HepG2 (cell line): ENCODE measurements around the gene ACBD3. TPM values are rescaled to one million over a fixed set of nuclear protein-coding genes. Genes with fewer than 3 reads are reported as not detected.

Source experiments
- ATAD3A ChIP-seq: sonication (generic); formaldehyde crosslinking; IDR thresholded peaks from 2 replicates; pipeline ENCODE4 v1.4.0; 2020; ENCODE audit warnings: missing genetic modification reagents
- BORCS8-MEF2B ChIP-seq: sonication (generic); formaldehyde crosslinking; IDR thresholded peaks from 2 replicates; pipeline ENCODE4 v1.8.0; 2022; ENCODE audit warnings: mild to moderate bottlenecking, missing genetic modification reagents
- GTF2F1 ChIP-seq: fragments of 150-350 bp; IDR thresholded peaks from 2 replicates; pipeline ENCODE4 v1.6.1; 2014; ENCODE audit warnings: low read length
- HDAC1 ChIP-seq: sonication (generic); formaldehyde crosslinking; IDR thresholded peaks from 2 replicates; pipeline ENCODE4 v1.5.1; 2020; ENCODE audit warnings: mild to moderate bottlenecking, missing genetic modification reagents
- MED13 ChIP-seq: sonication (generic); formaldehyde crosslinking; IDR thresholded peaks from 2 replicates; pipeline ENCODE4 v1.5.0; 2020; ENCODE audit warnings: missing genetic modification reagents
- NR2C2 ChIP-seq: sonication (generic); formaldehyde crosslinking; IDR thresholded peaks from 2 replicates; pipeline ENCODE4 v1.4.0; 2020; ENCODE audit warnings: missing genetic modification reagents, mild to moderate bottlenecking, moderate library complexity, borderline replicate concordance
- POLR2A ChIP-seq, 2 experiments: IDR thresholded peaks; 2 replicates each; pipeline ENCODE4 v1.6.1; 2011; ENCODE audit warnings: low read depth in 2 of 2, low read length in 2 of 2, mild to moderate bottlenecking in 1 of 2, moderate library complexity in 1 of 2; ENCODE audit not compliant: insufficient read depth in 1 of 2
- POLR2AphosphoS2 ChIP-seq: IDR thresholded peaks from 2 replicates; pipeline ENCODE4 v1.6.1; 2011; ENCODE audit warnings: low read depth, low read length, improper control_type of control experiment
- RARG ChIP-seq: sonication (generic); formaldehyde crosslinking; IDR thresholded peaks from 2 replicates; pipeline ENCODE4 v1.4.0; 2020; ENCODE audit warnings: low read depth, mild to moderate bottlenecking, missing genetic modification reagents
- SIX4 ChIP-seq: sonication (generic); formaldehyde crosslinking; IDR thresholded peaks from 2 replicates; pipeline ENCODE4 v1.4.0; 2020; ENCODE audit warnings: missing genetic modification reagents
- ZFP37 ChIP-seq: sonication (generic); formaldehyde crosslinking; IDR thresholded peaks from 2 replicates; pipeline ENCODE4 v1.4.0; 2020; ENCODE audit warnings: missing genetic modification reagents, borderline replicate concordance
- ZMYM3 ChIP-seq: sonication (generic); formaldehyde crosslinking; IDR thresholded peaks from 2 replicates; pipeline ENCODE4 v1.5.1; 2020; ENCODE audit warnings: mild to moderate bottlenecking, missing genetic modification reagents
- ZNF121 ChIP-seq: sonication (generic); formaldehyde crosslinking; IDR thresholded peaks from 2 replicates; pipeline ENCODE4 v1.5.0; 2020; ENCODE audit warnings: mild to moderate bottlenecking, missing genetic modification reagents
- ZNF232 ChIP-seq: sonication (generic); formaldehyde crosslinking; IDR thresholded peaks from 2 replicates; pipeline ENCODE4 v1.4.0; 2020; ENCODE audit warnings: missing genetic modification reagents, borderline replicate concordance
- ZNF263 ChIP-seq: sonication (generic); formaldehyde crosslinking; IDR thresholded peaks from 2 replicates; pipeline ENCODE4 v1.4.0; 2020; ENCODE audit warnings: missing genetic modification reagents
- ZNF496 ChIP-seq: sonication (generic); formaldehyde crosslinking; IDR thresholded peaks from 2 replicates; pipeline ENCODE4 v1.8.1; 2023; ENCODE audit warnings: mild to moderate bottlenecking, moderate library complexity, missing genetic modification reagents; ENCODE audit not compliant: insufficient replicate concordance
- ZNF558 ChIP-seq: sonication (generic); formaldehyde crosslinking; IDR thresholded peaks from 2 replicates; pipeline ENCODE4 v1.9.0; 2022; ENCODE audit warnings: mild to moderate bottlenecking, missing genetic modification reagents, borderline replicate concordance
- ZNF562 ChIP-seq: sonication (generic); formaldehyde crosslinking; IDR thresholded peaks from 2 replicates; pipeline ENCODE4 v1.8.0; 2022; ENCODE audit warnings: missing genetic modification reagents, borderline replicate concordance
- polyA plus RNA-seq, 8 experiments: library from polyadenylated mRNA; depleted of rRNA in 3 of 8; stranded (reverse) in 7 of 8; unstranded in 1 of 8; fragments of >200 nt; fragmentation: Illumina TruSeq in 4 of 8; extraction: Trizol in 4 of 8; gene quantifications; 2 replicates each; pipeline versions ENCODE4 v1.2.1 to v1.2.3, GENCODE V29; 2011 to 2016; ENCODE audit warnings: low read depth in 4 of 8, missing spikeins in 1 of 8, mixed read lengths in 1 of 8; ENCODE audit not compliant: insufficient read depth in 1 of 8
- total RNA-seq, 5 experiments: library from RNA; depleted of rRNA; stranded (reverse); fragments of >200 nt; fragmentation: Illumina TruSeq; extraction: Trizol; gene quantifications; 2 replicates each; pipeline ENCODE4 v1.2.3, GENCODE V29; 2016; ENCODE audit warnings: low read depth in 1 of 5
- TF ChIP-seq, protein P1 (sequence below): IDR thresholded peaks from 2 replicates; pipeline ENCODE4 v1.6.1; 2012; ENCODE audit warnings: low read depth, low read length, improper control_type of control experiment
- TF ChIP-seq, protein P2 (sequence below): sonication (generic); formaldehyde crosslinking; IDR thresholded peaks from 2 replicates; pipeline ENCODE4 v1.8.0; 2022; ENCODE audit warnings: mild to moderate bottlenecking, missing genetic modification reagents, moderate library complexity
- TF ChIP-seq, protein P3 (sequence below): sonication (generic); formaldehyde crosslinking; IDR thresholded peaks from 2 replicates; pipeline ENCODE4 v1.8.1; 2023; ENCODE audit warnings: mild to moderate bottlenecking, moderate library complexity, missing genetic modification reagents
- TF ChIP-seq, protein P4 (sequence below): sonication (generic); formaldehyde crosslinking; IDR thresholded peaks from 2 replicates; pipeline ENCODE4 v1.4.0; 2020; ENCODE audit warnings: missing genetic modification reagents

Gene ACBD3
- total and polyA plus RNA-seq, 2 of the 13 experiments (the other 11 are each of a cell fraction or from before 2014, with no cell fraction given): 24.3 to 39.3 TPM

DNA sequence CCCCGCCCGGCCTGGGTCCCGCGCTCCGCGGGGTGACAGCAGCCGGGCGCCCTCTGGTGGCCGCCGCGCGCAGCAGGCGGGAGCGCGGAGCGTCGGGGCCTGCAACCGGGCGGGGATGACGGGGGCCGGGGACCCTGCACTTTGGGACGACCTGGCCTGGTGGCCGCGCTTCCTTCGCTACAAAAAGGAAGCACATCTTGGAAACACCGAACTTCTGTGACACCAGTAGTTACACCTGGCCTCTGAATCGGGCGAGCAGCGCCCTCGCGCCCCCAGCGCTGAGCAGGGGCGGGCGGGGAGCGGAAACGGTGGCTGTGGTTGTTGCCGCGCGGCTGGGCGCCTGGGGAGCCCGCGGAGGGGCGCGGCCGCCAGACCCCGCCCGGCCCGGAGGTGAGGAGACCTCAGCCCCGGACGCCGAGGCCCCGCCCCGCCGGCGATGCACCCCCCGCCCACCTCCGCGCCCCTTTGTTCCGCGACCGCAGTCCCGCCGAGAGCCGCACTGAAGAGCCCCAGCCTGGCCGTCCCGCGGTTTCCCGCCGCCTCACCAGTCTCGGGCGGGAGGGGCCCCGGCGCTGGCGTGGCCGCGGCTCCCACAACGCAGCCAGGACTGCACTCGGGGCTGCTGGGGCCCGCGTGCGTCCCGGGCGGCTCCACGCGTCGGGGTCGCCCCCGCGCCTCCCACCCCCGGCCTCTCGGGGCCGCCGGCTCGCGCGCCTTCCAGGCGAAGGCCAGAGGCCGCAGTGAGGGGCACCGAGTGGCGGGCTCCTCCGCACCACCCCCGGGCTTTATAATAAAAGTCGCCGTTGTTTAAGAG is 64.7 kb downstream of the ACBD3 start (continued):
- TF ChIP-seq, protein P1, sequence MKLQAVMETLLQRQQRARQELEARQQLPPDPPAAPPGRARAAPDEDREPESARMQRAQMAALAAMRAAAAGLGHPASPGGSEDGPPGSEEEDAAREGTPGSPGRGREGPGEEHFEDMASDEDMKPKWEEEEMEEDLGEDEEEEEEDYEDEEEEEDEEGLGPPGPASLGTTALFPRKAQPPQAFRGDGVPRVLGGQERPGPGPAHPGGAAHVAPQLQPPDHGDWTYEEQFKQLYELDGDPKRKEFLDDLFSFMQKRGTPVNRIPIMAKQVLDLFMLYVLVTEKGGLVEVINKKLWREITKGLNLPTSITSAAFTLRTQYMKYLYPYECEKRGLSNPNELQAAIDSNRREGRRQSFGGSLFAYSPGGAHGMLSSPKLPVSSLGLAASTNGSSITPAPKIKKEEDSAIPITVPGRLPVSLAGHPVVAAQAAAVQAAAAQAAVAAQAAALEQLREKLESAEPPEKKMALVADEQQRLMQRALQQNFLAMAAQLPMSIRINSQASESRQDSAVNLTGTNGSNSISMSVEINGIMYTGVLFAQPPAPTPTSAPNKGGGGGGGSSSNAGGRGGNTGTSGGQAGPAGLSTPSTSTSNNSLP: no peak
- TF ChIP-seq ZNF121 (CRISPR knock-in tag) (no peak), MED13 (CRISPR knock-in tag) (no peak), SIX4 (CRISPR knock-in tag) (no peak), RARG (CRISPR knock-in tag) (no peak), BORCS8-MEF2B (CRISPR knock-in tag) (0 out of 2 replicates have a peak, but pooled peaks have one; percentile 14), ZNF232 (CRISPR knock-in tag) (peak; percentile 45; the same call in 1 of the 2 replicates), ZNF562 (CRISPR knock-in tag) (no peak), ZMYM3 (CRISPR knock-in tag) (no peak; the same call in none of the 2 replicates), ZNF496 (CRISPR knock-in tag) (no peak), POLR2A (IDR thresholded peaks at IDR 0.05; ENCODE audit: insufficient read depth in 1 of 2, low read depth in 2 of 2, low read length in 2 of 2) (peak; percentile 45 to 56; a peak in 2 of 4 replicates), ZNF263 (CRISPR knock-in tag) (peak; percentile 46), GTF2F1 (no peak), POLR2AphosphoS2 (no peak), NR2C2 (CRISPR knock-in tag) (0 out of 2 replicates have a peak, but pooled peaks have one; percentile 20), ATAD3A (CRISPR knock-in tag) (no peak), ZFP37 (CRISPR knock-in tag) (no peak), HDAC1 (0 out of 2 replicates have a peak, but pooled peaks have one; percentile 19), ZNF558 (no peak)
- TF ChIP-seq, protein P2, sequence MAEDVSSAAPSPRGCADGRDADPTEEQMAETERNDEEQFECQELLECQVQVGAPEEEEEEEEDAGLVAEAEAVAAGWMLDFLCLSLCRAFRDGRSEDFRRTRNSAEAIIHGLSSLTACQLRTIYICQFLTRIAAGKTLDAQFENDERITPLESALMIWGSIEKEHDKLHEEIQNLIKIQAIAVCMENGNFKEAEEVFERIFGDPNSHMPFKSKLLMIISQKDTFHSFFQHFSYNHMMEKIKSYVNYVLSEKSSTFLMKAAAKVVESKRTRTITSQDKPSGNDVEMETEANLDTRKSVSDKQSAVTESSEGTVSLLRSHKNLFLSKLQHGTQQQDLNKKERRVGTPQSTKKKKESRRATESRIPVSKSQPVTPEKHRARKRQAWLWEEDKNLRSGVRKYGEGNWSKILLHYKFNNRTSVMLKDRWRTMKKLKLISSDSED (CRISPR knock-in tag): no peak
- TF ChIP-seq, protein P3, sequence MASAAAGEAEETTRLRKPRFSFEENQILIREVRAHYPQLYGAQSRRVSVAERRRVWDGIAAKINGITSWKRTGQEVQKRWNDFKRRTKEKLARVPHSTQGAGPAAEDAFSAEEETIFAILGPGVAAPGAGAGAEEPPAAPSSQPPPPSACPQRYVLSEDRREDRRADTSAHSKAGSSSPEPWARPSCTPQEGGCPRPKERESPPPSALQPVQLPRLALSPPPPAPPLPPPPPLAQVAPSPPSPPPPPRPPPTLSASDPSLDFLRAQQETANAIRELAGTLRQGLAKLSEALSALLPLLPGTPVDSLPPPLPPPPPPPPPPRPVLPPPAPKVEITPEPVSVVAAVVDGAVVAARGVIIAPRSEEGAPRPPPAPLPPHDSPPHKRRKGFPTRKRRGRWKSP (CRISPR knock-in tag): 0 out of 2 replicates have a peak, but pooled peaks have one; percentile 30
- TF ChIP-seq, protein P4, sequence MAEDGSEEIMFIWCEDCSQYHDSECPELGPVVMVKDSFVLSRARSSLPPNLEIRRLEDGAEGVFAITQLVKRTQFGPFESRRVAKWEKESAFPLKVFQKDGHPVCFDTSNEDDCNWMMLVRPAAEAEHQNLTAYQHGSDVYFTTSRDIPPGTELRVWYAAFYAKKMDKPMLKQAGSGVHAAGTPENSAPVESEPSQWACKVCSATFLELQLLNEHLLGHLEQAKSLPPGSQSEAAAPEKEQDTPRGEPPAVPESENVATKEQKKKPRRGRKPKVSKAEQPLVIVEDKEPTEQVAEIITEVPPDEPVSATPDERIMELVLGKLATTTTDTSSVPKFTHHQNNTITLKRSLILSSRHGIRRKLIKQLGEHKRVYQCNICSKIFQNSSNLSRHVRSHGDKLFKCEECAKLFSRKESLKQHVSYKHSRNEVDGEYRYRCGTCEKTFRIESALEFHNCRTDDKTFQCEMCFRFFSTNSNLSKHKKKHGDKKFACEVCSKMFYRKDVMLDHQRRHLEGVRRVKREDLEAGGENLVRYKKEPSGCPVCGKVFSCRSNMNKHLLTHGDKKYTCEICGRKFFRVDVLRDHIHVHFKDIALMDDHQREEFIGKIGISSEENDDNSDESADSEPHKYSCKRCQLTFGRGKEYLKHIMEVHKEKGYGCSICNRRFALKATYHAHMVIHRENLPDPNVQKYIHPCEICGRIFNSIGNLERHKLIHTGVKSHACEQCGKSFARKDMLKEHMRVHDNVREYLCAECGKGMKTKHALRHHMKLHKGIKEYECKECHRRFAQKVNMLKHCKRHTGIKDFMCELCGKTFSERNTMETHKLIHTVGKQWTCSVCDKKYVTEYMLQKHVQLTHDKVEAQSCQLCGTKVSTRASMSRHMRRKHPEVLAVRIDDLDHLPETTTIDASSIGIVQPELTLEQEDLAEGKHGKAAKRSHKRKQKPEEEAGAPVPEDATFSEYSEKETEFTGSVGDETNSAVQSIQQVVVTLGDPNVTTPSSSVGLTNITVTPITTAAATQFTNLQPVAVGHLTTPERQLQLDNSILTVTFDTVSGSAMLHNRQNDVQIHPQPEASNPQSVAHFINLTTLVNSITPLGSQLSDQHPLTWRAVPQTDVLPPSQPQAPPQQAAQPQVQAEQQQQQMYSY (CRISPR knock-in tag): no peak
